CD4-positive, alpha-beta T cell treated with Interleukin-17A for 4 hours (primary cell): ENCODE data around the gene HAAO.
A peak's percentile ranks its signal among the peaks of the same experiment; 100 is the strongest.

Experiments
- DNase-seq: peaks from one replicate; pipeline ENCODE4 v3.0.0-alpha.2; 2020; ENCODE audit warnings: mixed read lengths

HAAO gene

DNA sequence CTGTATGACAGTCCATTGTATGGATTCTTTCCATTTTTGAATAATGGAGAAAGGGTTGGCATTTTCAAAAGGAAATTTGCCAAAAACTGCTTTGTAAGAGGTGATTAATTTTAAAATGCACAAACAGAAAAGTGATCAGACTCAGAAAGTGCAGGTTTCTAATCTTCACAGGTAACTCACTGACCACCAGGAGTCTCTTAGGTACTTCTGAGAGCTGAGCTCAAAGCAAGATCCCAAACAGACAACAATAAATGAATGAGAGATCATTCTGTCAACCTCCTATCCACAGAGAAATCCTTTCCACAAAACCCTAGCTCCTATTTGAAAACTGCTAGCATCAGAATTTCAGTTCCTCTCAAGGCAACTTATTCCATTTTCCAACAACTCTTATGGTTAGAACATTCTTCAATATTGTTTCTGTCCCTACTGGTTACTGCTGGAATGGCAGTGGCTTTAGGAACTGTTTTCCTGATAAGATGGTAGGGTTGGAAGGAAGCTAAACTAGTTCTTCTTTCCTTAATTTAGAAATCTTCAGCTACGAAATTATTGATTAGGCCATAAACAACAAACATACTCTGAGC lies 20.6 kb upstream of the HAAO start:
- no peak for DNase-seq

DNA sequence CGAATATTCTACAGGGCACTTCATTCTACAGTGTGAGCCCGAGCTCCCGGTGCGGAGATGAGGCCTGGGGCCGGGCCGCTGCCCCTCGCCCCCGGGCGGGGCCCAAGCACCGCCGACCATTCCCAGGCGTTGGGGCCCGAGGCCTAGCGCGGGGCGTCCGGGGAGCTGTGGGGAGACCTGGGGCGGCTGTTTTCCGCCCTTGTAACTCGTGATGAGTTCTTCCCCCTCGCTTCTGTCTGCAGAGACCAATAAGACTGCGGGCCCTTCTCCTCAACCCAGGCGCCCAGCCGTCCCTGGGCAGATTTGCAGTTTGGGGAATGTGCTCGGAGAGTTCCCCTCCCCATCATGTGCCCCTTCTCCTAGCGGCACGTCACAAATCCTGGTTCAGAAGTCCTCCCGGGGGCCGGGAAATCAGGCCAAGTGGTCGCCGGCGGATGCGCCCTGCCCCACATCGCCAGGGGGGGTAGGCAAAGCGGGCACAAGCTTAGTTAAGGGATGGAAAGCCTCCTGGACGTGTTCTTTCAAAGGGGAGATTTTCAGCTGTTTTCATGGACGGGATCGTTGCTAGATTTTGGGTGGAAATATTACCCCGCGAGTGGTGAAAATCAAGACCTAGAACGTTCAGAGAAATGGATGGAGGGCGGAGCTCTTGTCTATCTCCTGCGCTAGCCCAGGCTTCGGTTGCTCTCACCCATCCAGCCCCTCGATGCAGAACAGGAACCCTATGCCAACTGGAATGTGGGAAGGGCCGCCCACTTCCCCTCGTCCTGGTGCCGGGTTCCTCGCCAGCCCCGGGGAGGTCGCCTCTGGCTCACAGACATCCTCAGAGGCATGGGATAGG lies 18.8 kb upstream of the HAAO start:
- peak; percentile 64 for DNase-seq

DNA sequence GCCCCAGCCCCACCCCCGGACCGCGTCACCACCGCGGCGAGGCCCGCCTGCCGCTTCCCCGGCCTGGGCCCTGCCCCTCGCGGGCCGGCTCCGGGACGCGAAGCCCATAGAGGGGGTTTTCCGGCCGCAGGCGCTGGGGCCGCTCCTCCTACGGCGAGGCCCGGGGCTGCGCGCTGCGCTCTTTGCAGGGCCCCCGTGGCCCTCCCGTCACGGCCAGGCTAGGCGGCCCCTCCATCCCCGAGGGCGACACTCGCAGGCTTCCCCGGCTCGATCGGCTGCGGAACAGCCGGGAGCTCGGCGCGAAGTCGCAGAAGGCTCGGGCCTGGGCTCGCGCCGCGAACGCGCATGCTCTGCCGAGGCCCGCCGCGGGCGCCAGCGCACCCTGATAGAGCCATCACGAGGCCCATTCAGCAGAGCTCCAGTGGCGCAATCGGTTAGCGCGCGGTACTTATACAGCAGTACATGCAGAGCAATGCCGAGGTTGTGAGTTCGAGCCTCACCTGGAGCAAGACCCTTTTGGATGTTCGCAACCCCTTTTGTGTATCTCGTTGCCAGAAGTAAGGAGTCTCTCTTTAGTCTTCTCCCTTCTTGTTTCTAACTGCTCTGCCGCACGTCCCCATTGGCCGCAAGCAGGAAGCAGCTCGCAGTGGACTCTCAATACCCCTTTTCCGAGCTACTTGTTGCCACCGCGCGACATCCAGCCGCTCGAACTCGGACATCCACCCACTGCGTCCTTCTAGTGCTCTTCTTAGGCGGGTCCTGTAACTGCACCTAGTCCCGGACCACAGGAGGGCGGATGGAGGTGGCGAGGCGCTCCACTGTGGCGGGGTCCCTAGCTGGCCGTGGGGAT lies 18.0 kb upstream of the HAAO start:
- DNase-seq, result peak; percentile 94

DNA sequence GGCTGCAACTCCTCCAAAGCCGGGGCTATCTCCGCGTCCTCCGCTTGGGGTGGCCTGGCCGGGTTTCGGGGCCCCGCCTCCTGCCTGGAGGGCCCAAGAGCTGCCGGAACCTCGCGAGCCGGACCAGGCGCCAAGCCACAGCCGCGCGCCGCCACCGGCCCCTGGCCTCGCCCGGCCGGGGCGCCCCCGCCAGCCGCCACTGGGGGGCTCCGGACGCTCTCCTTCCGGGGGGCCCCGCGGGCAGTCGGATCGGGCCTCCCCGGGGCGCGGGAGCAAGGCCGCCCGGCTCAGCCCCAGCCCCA lies 17.4 kb upstream of the HAAO start:
- DNase-seq, result peak; percentile 74

DNA sequence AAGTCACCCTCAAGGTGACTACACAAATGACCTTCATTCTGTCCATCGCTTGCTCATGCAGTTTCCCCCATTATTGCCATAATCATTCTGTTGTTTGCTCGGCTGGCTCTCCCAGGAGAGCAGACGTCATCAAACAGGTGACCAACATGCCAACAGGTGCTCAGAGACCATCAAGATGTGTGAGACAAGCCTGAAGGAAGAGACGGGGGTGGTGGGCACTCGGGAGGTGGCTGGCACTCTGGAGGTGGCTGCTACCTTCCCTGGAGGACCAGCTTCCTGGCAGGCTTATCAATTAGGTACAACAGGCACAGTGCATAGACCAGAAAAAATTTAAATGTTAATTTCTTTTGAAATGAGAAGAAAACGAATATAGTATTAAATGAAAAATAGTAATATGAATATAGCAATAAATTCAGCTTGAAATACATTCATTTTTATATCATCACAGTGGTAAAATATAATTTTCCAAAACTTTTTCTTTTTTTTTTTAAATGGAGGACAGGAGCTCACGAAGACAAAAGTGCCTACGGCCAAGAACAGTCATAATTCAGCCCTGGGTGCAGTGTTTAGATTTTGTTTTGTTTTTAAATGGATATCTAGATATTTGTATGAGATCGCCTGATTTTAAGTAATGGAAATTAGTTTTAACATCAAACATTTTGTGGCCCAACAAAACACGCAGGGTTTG lies 16.9 kb upstream of the HAAO start:
- DNase-seq, result no peak

DNA sequence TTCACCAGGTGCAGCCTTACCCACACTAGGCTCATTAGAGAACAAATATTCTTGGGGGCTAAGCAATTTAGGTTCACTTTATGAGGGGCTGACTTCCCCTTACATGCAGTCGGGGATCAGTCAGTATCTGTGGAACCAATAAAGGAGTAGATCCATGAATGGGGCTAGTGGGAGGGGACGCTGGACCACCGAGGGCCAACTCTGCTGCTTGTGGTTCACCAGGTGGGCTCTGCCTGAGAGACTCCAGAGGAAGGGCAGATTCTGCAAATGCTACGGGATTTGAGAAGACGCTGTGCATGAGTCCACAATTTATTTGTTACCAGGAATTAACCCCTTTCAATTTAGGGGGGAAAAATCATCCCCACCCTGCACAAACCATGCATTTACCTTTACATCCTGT lies 15.9 kb upstream of the HAAO start:
- no peak for DNase-seq

DNA sequence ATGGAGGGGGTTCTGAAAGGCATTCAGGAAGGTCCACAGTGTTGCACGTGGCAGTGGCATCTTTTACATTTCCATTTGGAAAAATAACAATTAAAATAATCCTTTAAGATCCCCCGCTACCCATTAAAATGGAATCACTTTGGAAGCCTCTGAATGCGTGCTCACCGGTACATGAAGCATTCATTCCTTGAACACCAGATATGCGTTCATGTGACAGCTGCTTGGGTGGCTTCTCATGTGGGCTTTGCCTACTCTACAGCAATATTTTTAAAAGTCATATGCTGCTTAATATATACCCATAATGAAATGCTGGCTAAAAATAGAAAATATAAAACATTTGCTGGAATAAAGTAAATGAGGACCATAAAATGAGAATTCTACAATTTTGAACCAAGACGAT lies 14.4 kb upstream of the HAAO start:
- DNase-seq, result no peak

DNA sequence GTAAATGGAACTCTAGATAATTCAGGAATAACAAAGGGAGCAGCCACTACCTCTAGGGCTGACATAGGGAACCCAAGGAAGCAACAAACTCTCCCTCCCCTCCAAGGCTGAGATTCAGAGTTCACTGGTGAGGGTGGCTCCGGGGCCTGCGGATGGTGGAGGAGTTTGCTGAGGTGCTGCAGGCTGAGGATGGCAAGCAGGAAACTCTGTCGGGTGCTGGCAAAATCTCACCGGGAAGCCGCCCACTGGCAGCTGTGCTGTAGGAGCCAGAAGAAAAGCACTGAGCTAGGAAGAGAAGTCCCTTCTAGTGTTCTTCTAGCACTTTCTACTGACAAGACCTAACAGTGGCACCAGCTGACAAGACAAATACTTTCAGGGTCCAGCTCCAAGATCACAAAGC lies 12.5 kb upstream of the HAAO start:
- no peak for DNase-seq

DNA sequence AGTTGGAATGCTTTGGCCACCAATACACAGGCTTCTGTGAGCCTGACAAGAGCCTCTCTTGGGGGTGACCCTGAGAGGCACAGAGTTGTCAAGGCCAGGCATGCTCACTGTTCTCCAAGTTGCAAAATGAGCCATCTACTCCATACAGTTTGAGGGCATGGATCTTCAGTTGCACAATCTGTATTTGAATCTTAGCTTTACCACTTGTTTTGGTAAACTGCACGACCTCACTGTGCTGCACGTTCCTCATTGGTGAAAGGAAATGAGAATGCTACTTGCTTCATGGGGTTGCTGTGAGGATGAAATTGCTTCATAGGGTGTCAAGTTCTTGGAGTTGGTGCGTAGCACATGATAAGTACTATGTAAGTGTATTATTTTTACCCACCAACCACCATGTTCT lies 12.0 kb upstream of the HAAO start:
- DNase-seq, result no peak

DNA sequence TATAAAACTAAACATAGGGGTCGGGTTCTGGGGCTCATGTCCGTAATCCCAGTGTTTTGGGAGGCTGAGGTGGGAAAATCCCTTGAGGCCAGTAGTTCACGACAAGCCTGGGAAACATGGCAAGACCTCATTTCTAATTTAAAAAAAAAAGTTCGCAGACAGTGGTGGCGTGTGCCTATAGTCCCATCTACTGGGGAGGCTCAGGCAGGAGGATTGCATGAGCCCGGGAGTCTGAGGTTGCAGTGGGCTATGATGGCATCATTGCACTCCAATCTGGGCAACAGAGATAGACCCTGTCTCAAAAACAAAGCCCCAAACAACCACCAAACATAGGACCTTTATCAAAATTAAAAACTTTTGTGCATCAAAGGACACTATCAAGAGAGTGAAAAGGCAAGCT lies 9.8 kb upstream of the HAAO start:
- no peak for DNase-seq

DNA sequence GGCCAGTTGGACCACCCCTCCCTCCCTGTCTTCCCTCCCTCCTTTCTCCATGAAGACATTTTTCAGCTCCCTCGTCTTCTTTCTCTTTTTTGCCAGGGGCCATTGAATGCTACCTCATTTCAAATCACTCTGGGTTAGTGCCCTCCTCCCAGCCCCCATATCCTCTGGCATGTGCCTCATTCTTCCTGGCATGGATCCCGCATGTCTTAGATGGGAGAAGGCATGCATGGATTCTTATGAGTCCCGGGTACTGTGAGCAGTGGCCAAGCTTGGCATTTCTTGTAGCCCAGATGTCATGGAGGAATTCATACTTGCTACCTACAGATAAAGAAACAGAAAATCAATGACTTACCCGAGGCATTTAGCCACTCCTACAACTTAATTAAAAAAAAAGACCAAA lies 9.0 kb upstream of the HAAO start:
- no peak for DNase-seq

DNA sequence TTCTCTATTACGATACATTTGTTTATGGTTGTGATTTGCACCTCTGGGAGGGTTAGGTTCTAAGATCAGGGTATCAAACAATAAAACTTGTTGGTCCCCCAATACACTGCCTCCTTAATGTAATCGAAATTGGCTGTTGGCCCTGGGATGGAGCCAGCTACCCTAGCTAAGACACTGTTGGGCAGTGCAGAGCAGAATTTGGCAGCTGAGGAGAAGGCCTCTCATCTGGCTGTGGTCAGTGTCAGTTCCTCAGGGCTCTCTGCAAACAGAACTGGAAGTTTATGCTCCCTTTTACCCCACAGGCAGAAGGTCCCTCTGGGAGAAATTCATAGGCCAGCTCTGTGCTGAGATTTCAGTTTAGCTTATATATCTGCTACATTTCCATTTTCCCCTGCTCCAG lies 8.6 kb upstream of the HAAO start:
- no peak for DNase-seq

DNA sequence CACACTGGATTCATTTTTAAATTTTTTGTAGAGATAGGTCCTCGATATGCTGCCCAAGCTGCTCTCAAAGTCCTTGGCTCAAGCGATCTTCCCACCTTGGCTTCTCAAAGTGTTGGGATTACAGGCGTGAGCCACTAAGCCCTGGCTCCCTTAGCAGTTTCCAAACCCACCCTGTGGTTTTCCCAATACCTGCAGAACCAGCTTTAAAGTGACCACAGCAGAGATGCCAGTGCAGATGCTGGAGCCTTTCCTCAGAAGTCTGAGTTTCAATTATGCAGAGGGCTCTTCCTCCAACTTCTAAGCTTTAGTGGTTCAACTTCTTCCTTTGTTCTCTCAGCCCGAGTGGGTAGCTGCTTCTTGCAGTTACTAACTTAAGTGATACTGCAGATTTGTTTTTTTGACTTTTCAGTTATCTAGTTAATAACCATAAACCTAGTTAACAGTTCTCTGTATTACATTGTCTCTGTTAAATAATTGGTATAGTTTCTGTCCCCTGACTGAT lies 8.1 kb upstream of the HAAO start:
- no peak for DNase-seq

DNA sequence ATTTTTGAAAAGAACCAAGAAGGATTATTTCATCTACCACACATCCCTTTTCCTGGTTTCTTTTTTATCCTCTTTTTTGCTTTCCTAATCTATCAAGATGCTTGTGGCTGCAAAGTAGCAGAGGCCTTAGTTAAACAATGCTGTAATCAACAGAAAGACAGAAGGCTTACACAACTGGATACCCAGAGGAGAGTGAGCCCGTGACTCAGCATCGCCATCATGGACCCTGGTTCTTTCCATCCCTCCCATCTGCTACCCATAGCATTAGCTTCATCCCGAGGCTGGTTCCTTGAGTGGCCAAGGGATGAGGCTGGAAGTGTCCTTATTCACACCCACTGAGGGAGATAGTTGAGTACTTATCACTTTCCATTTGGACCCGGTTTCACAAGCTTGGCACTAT lies 7.5 kb upstream of the HAAO start:
- DNase-seq, result no peak

DNA sequence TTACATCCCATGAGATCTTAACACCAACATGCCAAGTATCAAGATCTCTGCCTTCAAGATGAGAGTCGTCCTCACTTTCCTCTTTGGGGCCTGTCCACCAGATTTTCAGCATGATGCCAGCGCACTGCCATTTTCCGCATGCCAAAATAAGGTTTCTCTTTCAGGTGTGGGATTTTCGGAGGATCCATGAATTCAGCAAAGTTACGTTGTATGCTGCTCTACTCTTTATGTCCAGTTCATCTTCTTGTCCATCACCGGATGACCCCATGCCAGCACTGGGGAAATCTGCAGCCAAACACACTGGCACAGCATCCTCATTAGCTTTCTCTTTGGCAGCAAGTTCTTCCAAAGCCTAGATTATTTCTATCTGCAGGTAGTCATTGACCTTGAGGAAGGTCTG lies 4.9 kb upstream of the HAAO start:
- no peak for DNase-seq

DNA sequence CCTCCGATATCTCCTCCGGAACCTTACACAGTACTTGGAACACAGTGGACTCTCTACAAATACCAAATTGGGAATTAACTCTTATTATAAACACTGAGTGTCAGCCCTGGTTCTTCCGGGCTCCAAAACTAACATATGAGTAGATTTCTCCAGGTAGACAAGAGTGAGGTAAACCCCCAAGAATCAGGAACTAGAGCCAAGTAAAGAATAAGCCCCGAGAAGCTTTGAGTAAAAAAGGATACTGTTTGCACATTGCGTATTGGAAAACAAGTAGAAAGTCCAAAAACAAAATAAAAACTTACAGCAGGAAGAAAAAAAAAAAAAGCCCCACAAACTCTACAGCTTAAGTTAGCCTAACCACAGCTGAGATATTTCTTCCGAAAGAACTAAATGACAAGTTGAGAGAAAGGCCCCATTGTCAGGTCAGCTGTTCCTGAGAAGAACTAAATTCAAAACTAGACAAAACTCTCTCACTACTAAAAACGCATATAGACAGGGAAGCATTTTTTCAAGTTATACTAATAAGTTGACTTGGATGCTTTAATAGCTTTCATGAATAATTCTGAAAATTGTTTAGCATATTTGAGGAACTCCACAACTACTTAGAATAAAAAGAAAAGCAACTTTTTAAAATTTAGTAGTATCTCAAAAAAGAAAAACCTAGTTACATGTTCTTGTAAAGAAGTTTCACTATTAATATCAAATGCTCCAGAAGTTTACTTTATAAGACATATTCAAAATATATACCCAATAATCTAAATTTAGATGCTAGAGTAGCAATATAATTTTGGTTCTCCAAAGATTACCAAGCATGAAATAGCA lies 4.3 kb upstream of the HAAO start:
- DNase-seq, result no peak

DNA sequence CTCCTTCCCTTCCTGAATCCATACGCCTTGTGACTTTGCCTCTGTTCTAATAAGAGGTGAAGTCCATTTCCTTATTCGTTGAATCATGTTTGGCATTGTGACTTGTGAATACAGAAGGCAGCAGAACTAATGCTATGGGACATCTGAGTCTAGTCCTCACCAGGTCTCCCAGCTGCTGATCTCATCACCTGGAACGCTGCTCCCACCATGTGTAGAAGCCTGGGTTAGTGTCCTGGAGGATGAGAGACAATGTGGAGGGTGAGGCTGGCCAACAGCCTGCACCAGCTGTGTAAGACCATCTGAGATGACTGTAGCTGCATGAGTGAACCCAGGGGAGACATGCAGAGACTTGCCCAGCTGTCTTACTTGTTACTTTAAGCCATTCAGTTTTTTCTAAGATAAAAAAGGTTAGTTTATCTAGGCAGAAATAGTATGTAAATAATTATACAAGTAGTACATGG lies 3.5 kb upstream of the HAAO start:
- DNase-seq, result no peak

DNA sequence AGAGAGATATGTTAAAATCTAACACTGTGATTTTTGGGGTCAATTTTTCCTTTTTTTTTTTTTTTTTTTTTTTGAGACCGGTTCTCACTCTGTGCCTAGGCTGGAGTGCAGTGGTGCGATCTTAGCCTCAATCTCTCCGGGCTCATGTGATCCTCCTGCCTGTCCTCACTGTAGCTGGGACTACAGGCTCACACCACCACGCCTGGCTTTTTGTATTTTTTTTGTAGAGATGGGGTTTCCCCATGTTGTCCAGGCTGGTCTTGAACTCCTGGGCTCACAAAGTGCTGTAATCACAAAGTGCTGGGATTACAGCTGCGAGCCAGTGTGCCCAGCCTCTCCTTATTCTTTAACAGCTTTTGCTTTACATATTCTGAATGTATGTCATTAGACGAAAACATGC lies 2.9 kb upstream of the HAAO start:
- DNase-seq, result no peak

DNA sequence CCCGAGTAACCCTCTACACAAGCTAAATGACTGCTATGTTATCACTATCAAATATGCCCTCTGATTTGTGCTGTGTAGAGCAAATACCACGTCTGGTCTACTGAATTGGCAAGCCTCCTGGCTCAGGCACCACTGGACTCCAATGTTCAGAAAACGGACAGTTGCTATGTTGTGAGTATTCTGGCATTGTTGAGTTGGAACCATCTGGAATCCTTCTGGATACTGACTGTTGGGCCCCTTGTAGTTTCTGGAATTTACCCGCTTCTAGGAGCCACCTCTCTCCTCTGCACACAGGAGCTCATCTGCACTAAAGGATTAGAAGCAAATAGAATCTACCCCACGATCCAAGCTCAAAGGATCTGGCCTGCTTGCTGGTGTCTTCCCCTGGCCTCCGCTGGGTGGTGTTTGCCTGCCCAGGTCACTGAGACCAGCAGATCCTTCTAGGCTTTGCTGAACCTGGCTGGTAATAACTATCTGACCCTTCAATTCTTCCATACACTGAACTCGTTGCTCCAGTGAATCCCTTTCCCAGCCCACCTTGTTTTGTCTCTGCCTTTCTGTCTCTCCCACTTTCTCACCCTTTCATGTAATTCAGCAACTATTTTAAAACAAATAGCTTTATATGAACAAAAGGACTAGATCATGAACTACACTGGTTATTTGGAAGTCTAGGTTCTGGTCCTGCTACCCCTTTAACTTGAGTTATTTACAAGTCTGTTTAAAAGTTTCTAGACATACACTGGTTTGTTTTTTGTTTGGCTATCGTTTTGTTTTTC lies 2.1 kb upstream of the HAAO start:
- no peak for DNase-seq

DNA sequence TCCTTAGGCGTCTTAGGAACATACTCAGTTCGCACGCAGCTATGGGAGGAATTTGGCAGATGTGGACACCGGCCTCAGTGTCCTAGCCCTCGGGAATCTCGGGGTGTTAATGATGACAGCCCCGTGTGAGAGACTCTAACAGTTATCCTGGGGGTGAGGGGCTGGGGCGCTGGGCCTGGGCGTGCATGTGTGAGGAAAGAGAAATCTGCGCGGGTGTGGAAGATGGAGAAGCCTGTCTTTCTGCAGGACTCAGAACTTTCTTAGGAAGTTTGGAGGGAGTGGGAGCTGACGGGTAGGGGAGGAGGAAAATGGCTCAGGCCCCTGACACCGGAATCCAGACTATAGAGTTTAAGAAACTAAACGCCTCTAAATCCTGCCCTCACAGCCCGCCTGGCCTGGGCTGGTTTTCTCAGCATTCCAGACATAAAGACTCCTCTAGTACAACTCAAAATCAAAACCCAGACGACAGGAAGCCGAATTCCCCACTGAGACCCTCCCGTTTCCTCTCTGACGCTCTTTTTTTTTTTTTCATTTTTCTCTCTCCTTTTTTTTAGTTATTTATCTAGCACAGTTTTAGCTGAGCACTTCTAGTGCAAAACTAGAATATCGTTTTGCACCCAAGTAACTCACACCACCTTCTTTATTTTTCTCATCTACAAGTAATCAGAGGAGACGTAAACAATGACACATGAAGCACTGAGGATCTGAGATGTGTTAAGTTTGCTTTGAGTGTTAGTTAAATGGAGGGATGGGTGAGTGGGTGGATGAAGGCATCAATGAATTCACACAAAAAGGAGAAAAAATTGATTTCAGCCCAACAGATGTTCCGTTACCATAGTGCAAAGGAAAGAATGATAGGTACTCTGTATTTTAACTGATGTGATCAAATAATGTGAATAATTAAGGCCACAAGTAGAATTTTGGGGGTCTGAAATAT lies 1.2 kb upstream of the HAAO start:
- DNase-seq, result no peak
